Type B pancreatic cell (in vitro differentiated cells): Measurements from ENCODE around the gene TCF4. TPM values are rescaled to one million over a fixed set of nuclear protein-coding genes. Genes with fewer than 3 reads are reported as not detected.

Source experiments
- DNase-seq: peaks from one replicate; pipeline ENCODE4 v3.0.0; 2021; ENCODE audit warnings: mixed read lengths; ENCODE audit not compliant: unreplicated experiment; ENCODE audit errors: extremely low spot score
- H3K27ac Mint-ChIP-seq: 2 replicates; pipeline ENCODE4 v1.8.0; 2021; ENCODE audit warnings: mild to moderate bottlenecking, mixed read lengths
- H3K27me3 Mint-ChIP-seq: 2 replicates; pipeline ENCODE4 v1.8.0; 2021; ENCODE audit warnings: mixed read lengths
- H3K36me3 Mint-ChIP-seq: 2 replicates; pipeline ENCODE4 v1.8.0; 2021; ENCODE audit warnings: mixed read lengths
- H3K4me1 Mint-ChIP-seq: one replicate; pipeline ENCODE4 v1.8.0; 2021; ENCODE audit warnings: mixed read lengths; ENCODE audit not compliant: unreplicated experiment
- H3K4me3 Mint-ChIP-seq: 2 replicates; pipeline ENCODE4 v1.8.0; 2021; ENCODE audit warnings: mild to moderate bottlenecking, mixed read lengths
- H3K9me3 Mint-ChIP-seq: 2 replicates; pipeline ENCODE4 v1.8.0; 2021; ENCODE audit warnings: mixed read lengths
- CTCF ChIP-seq: fragments of 200-600 bp; sonication (generic); conservative IDR thresholded peaks from 2 replicates; pipeline ENCODE4 v1.5.0; 2021; ENCODE audit warnings: antibody characterized with exemption, mild to moderate bottlenecking
- total RNA-seq: library from RNA; stranded (reverse); gene quantifications from 2 replicates; pipeline ENCODE4 v1.2.1, GENCODE V29; 2021; ENCODE audit warnings: low replicate concordance

TCF4 gene
- total RNA-seq, 1 donor from 2014 or later: 189 TPM

- no peak for TF ChIP-seq CTCF
- Mint-ChIP-seq H3K4me1 (no peaks in the 10 kb centered on the region), H3K27ac (no peak overlapping the region), H3K27me3 (no peaks in the 10 kb centered on the region), H3K36me3 (peaks cover 4% of the 10 kb centered on the region), H3K9me3 (no peaks in the 10 kb centered on the region), H3K4me3 (no peak overlapping the region)
- no peak for DNase-seq
Observed at GRCh38 chr18:55370936-55371335, 217.1 kb downstream of the TCF4 start.

DNA sequence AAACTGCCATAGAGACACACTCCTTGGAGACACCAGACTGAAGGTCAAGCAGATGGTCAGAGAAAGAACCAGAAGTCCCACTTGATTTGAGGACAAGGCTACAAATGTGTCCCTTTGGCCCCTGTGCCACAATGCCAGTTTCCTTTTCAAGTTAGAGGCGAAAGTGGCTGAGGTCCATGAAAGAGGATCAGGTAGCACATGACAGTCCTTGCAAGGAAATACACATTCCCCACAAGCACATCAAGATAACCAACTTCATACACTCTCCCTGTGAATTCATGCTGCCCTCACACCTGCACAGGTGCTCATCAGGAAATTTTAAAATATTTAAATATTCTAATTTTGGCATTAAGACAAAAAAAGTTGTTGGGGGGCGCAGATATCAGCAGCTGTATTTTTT lies 218.6 kb downstream of the TCF4 start:
- H3K27me3 Mint-ChIP-seq: no peaks in the 10 kb centered on the region
- TF ChIP-seq CTCF: no peak
- no peaks in the 10 kb centered on the region for H3K36me3 Mint-ChIP-seq
- H3K27ac Mint-ChIP-seq: no peak overlapping the region
- no peak for DNase-seq
- H3K4me1 Mint-ChIP-seq: no peaks in the 10 kb centered on the region
- H3K9me3 Mint-ChIP-seq: no peaks in the 10 kb centered on the region
- no peak overlapping the region for H3K4me3 Mint-ChIP-seq

DNA sequence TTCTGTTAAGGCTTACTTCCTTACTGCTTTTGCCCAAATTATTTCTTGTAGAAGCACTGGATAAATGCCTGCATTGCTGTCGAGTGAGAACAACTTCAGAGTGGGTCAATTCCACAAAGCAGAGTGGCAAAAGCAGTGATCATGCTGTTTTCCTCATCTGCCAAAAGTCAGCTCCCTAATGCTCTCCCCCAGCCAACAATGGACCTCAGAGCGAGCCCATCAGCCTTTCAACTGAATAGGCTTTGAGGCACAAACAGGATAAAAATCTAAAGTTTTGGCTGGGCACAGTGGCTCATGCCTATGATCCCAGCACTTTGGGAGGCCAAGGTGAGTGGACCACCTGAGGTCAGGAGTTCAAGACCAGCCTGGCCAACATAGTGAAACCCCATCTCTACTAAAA lies 222.7 kb downstream of the TCF4 start:
- DNase-seq: no peak
- Mint-ChIP-seq H3K36me3 (peaks cover 8% of the 10 kb centered on the region), H3K27me3 (no peaks in the 10 kb centered on the region), H3K4me1 (peaks cover 3% of the 10 kb centered on the region), H3K4me3 (no peak overlapping the region), H3K27ac (no peak overlapping the region), H3K9me3 (peaks cover 7% of the 10 kb centered on the region)
- TF ChIP-seq CTCF: no peak

DNA sequence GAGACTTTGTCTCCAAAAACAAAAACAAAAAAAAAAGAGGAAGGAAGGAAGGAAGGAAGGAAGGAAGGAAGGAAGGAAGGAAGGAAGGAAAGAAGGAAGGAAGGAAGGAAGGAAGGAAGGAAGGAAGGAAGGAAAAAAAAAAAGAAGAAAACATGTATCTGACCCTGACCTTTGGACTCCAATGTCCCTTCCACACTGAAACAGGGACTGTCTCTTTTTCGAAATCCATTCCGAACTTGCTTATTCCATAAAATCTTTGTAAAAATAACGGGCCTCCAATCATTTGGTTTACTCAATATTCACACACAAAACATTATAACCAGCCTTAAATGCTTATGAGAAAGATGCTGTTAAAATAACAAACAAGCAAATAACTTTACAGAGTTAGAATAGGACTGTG lies 225.7 kb downstream of the TCF4 start:
- Mint-ChIP-seq H3K27me3 (no peaks in the 10 kb centered on the region), H3K9me3 (peaks cover 7% of the 10 kb centered on the region), H3K4me3 (no peak overlapping the region), H3K27ac (no peak overlapping the region), H3K36me3 (peaks cover 21% of the 10 kb centered on the region), H3K4me1 (peaks cover 3% of the 10 kb centered on the region)
- no peak for DNase-seq
- no peak for TF ChIP-seq CTCF

- Mint-ChIP-seq H3K27ac (no peak overlapping the region), H3K4me3 (no peak overlapping the region)
- DNase-seq: no peak
Observed at GRCh38 chr18:55361492-55362250, 226.3 kb downstream of the TCF4 start.

More at GRCh38 chr18:55361492-55362250, 226.3 kb downstream of the TCF4 start:
- Mint-ChIP-seq H3K9me3 (peaks cover 7% of the 10 kb centered on the region), H3K27me3 (no peaks in the 10 kb centered on the region), H3K36me3 (peaks cover 21% of the 10 kb centered on the region), H3K4me1 (peaks cover 3% of the 10 kb centered on the region)
- TF ChIP-seq CTCF: no peak
